GM19452 (cell line): ENCODE results near the gene RALBP1.
A peak's percentile ranks its signal among the peaks of the same experiment; 100 is the strongest.
"Not testable (repeated sequence)": the region's sequence is repeated elsewhere in the genome, so short reads cannot be mapped to it uniquely, and the experiment has no call there.

Experiments used
- ATAC-seq: cut with Tn5 transposase; IDR thresholded peaks from one replicate; pipeline ENCODE4 v1.9.1; 2021; ENCODE audit not compliant: unreplicated experiment

RALBP1 gene

DNA sequence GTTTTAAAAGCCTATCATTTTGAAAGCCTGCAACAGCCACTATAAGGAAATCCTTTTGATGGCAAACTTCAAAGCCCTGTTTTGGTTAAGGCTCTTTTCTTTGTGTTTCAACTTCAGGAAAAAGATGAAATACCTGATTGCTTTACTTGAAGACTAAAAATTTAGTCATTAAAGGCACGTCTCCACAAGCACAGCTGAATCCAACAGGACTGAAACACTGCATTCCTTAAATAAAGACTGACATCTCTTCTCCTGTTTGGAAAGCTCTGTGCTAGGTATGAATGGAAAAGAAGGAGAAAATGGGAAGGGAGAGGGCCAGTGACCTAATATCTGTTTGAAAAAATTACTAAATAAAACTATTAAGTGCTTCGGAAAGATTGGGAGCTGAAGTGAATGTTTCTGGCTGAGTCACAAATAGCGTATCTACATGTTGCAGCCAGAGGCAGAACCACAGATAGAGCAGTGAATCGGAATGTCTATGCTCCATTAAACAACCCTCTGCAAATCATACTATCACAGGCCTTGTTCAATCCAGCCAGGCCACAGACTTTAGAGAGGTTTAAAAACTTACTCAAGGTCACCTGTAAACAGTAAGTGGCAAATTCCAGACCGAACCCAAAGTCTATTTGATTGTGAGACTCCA lies 21.1 kb upstream of the RALBP1 start:
- ATAC-seq, result no peak

- no peak for ATAC-seq
These were observed 19.4 kb upstream of the RALBP1 start for GRCh38 chr18:9455718-9456511.

DNA sequence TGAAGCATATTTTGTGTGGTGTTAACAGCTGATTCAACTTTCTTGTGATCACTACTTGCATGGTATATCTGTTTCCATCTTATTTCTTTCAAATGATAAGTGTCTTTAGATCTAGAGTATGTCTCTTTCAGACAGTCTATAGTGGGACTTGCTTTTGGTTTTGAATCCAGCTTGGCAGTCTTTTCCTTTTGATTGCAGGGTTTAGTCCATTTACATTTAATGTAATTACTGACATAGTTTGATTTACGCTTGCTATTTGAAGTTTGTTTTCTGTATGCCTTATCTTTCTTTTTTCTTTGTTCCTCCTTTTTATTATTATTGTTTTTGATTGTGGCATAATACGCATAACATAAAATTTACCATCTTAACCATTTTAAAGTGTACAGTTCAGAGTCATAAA lies 9.2 kb upstream of the RALBP1 start:
- ATAC-seq, result no peak

GRCh38 chr18:9466846-9467245 lies 8.5 kb upstream of the RALBP1 start:
- ATAC-seq, result no peak

GRCh38 chr18:9468998-9469397 lies 6.3 kb upstream of the RALBP1 start:
- no peak for ATAC-seq

DNA sequence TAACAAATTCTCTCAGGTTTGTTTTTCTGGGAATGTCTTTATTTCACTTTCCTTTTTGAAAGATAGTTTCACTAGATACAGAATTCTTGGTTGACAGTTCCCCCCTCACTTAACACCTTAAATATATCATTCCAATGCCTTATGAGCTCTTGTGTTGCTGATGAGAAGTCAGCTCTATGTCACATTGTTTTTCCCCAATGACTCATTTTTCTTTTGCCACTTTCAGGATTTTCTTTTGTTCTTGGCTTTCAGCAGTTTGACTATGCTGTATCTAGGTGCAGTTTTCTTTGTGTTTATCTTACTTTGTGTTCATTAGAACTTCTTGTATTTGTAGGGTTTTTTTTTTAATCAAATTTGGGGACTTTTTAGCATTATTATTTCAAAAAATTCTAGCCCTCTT lies 5.6 kb upstream of the RALBP1 start:
- no peak for ATAC-seq

GRCh38 chr18:9474108-9474982 lies 968 bp upstream of the RALBP1 start:
- no peak for ATAC-seq

DNA sequence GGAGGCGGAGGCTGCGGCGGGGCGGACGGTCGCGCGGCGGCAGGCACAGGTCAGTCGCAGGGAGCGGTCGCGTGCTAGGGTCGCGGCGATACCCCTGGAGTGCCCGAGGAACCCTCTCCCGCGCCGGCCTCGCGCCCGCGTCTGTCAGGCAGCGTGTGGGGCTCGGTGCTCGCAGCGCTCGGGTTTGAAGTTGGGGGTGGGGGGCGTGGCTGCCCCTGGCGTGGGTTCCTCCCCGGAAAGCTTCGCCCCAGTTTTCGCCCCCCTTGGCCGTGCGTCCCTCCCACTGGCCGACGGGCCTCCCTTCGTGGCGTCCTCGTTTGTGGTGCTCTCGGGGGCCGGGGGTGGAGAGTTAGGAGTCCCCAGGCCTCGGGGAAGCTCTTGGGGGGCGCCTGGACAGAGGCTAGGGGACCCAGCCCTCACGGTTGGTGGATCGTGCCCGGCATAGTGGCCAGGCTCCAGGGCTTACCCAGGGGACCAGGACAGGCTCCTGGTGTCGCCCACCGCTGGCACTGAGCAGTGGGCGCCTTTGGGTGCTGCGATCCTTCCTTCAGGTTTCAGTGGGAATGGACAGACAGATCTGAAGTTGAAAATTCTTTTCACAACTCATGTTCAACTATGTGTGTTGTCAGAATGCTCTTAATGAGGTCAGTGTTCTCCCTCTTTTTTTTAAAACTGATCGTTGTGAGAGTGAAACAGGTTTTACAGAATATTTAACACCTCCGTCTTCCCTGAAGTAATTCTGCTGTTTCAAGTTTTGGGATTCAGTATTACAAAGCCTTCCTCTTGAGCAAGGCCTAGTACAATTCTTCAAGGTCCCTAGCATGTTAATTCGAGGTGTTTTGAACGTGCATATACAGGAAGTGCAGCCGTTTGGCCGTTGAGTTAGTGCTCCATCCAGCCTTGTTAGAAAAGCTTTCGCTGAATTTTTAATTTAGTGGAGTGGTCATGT lies 604 bp downstream of the RALBP1 start:
- peak; percentile 19 for ATAC-seq

- ATAC-seq, result not testable (repeated sequence)
These were observed 1.6 kb downstream of the RALBP1 start for GRCh38 chr18:9476949-9477348.

GRCh38 chr18:9477509-9477908 lies 2.2 kb downstream of the RALBP1 start:
- no peak for ATAC-seq

GRCh38 chr18:9478545-9478944 lies 3.2 kb downstream of the RALBP1 start:
- no peak for ATAC-seq

DNA sequence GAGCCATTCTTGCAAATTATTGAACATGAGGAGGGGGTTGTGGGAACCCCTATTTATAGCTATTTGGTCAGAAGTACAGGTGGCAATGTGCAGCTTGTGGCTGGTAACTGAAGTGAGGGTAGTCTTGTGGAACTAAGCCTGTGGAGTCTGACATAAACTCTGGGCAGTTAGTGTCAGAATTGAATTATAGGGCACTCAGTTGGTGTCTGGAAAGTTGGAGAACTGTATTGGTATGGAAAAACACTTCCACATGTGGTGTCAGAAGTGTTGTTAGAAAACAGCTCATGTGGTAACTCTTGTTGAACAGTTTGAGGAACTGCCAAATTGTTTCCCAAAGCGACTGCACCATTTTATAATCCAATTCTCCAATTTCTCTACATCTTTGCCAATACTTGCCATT lies 7.5 kb downstream of the RALBP1 start:
- ATAC-seq, result no peak

- no peak for ATAC-seq
These were observed 8.2 kb downstream of the RALBP1 start for GRCh38 chr18:9483526-9483925.

- not testable (repeated sequence) for ATAC-seq
These were observed 9.5 kb downstream of the RALBP1 start for GRCh38 chr18:9484856-9485255.

- ATAC-seq, result no peak
These were observed 13.2 kb downstream of the RALBP1 start for GRCh38 chr18:9488538-9488937.

DNA sequence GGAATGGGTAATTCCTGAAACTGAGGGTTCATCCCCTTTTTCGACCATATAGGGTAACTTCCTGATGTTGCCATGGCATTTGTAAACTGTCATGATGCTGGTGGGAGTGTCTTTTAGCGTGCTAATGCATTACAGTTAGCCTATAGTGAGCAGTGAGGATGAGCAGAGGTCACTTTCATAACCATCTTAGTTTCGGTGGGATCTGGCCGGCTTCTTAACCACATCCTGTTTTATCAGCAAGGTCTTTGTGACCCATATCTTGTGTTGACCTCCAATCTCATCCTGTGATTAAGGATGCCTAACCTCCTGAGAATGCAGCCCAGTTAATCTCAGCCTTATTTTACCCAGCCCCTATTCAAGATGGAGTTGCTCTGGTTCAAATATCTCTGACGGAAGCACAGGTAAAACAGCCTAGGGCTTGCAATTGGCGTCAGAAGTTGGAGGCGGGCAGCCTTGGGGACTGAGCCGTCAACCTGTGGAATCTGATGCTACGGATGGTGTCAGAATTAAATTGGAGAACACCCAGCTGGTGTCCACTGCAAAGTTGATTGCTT lies 19.5 kb downstream of the RALBP1 start:
- ATAC-seq, result peak; percentile 98

GRCh38 chr18:9495465-9495864 lies 20.2 kb downstream of the RALBP1 start:
- ATAC-seq, result no peak

DNA sequence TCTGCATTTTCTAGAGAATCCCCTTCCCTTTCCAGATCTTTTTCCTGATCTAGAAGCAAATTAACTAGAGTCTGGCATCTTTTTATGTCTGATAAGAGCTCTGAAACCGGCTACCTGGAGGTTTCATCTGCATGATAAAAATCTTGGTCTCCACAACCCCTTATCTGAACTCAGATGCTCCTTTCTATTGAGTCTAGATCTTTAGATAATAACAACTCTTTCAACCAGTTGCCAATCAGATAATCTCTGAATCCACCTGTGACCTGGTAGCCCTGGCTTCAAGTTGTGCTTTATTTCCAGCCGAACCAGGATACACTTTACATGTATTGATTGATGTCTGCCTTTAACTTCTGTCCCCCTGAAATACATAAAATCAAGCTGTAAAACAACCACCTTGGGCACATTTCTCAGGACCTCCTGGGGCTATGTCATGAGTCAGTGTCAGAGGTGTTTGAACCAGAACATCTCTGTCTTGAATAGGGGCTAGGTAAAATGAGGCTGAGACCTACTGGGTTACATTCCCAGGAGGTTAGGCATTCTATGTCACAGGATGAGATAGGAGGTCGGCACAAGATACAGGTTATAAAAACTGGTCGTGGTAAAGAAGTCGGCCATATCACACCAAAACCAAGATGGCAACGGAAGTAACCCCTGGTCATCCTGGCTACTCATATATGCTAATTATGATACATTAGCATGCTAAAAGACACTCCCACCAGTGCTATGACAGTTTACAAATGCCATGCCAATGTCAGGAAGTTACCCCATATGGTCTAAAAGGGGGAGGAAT lies 20.8 kb downstream of the RALBP1 start:
- no peak for ATAC-seq

DNA sequence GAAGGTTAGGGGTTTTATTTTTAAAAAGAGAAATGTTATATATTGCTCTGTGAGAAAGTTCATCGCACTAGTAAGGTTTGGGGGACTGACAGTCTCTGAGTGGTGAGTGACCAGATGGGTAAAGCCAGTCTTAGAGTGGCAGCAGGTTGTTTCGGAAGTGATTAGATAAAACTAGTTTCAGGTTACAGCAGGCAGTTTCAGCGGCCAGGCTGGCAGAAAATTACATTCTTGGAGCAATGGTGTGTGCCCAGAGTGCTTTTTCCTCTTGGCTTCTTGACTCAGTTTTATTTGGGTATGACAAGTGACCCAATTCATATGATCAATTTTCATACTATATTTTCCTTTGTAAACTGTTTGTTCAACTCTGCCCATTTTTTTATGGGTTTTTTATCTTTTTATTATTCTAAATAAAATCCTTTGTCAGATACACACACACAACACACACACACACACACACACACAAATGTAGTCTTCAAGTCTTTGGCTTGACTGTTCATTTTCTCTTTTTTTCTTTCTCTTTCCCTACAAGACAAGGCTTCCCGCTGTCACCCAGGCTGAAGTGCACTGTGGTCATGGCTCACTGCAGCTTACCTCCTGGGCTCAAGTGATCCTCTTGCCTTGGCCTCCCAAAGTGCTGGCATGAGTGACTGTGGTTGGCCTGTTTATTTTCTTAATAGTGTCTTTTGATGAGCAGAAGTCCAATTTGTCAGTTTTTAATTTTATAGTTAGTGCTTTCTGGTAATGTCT lies 30.9 kb downstream of the RALBP1 start:
- no peak for ATAC-seq
